Activated CD8-positive, alpha-beta memory T cell treated with anti-CD3 and anti-CD28 coated beads, Interleukin-2, amount 50 U/mL, for 24 hours (primary cell): Measurements from ENCODE around the gene MFAP5.

Source experiments
- DNase-seq: peaks from one replicate; pipeline ENCODE4 v3.0.0-alpha.2; 2020; ENCODE audit errors: extremely low read depth

Gene MFAP5

GRCh38 chr12:8662593-8662992 lies at the start of gene MFAP5:
TSS of gene MFAP5 (minus strand) at chr12:8662826. CDS start at chr12:8662104, 722 bp downstream.
- DNase-seq = no peak

- no peak for DNase-seq
Observed at GRCh38 chr12:8709124-8709830, 46.7 kb upstream of the MFAP5 start.

GRCh38 chr12:8702159-8702558 lies 39.5 kb upstream of the MFAP5 start:
- DNase-seq = no peak

- DNase-seq = no peak
Observed at GRCh38 chr12:8701046-8701660, 38.5 kb upstream of the MFAP5 start.

- no peak for DNase-seq
Observed at GRCh38 chr12:8699714-8700113, 37.1 kb upstream of the MFAP5 start.

- no peak for DNase-seq
Observed at GRCh38 chr12:8698879-8699278, 36.3 kb upstream of the MFAP5 start.

GRCh38 chr12:8698132-8698851 lies 35.7 kb upstream of the MFAP5 start:
- no peak for DNase-seq

GRCh38 chr12:8697476-8698131 lies 35.0 kb upstream of the MFAP5 start, which contains the start of gene RIMKLB:
TSS of gene RIMKLB (plus strand) at chr12:8697991. CDS start at chr12:8713867, 15,876 bp downstream.
- DNase-seq = peak; percentile 19

- DNase-seq = no peak
Observed at GRCh38 chr12:8697120-8697475, 34.5 kb upstream of the MFAP5 start.

GRCh38 chr12:8696442-8697090 lies 33.9 kb upstream of the MFAP5 start:
- no peak for DNase-seq

GRCh38 chr12:8695116-8695515 lies 32.5 kb upstream of the MFAP5 start:
- no peak for DNase-seq

GRCh38 chr12:8692573-8692972 lies 29.9 kb upstream of the MFAP5 start:
- no peak for DNase-seq

GRCh38 chr12:8689681-8690080 lies 27.1 kb upstream of the MFAP5 start:
- no peak for DNase-seq

GRCh38 chr12:8687846-8688601 lies 25.4 kb upstream of the MFAP5 start:
- DNase-seq = no peak

- no peak for DNase-seq
Observed at GRCh38 chr12:8685051-8685450, 22.4 kb upstream of the MFAP5 start.

GRCh38 chr12:8681129-8681884 lies 18.7 kb upstream of the MFAP5 start:
- DNase-seq = no peak

- DNase-seq = no peak
Observed at GRCh38 chr12:8680533-8680932, 17.9 kb upstream of the MFAP5 start.

- no peak for DNase-seq
Observed at GRCh38 chr12:8678661-8679111, 16.1 kb upstream of the MFAP5 start.

GRCh38 chr12:8677362-8677761 lies 14.7 kb upstream of the MFAP5 start:
- DNase-seq = no peak

GRCh38 chr12:8676651-8677050 lies 14.0 kb upstream of the MFAP5 start:
- no peak for DNase-seq
